ENCODE measurements around the gene RPL39. TPM values are rescaled to one million over a fixed set of nuclear protein-coding genes. Genes with fewer than 3 reads are reported as not detected.
A peak's percentile ranks its signal among the peaks of the same experiment; 100 is the strongest.
"Not testable (repeated sequence)": the region's sequence is repeated elsewhere in the genome, so short reads cannot be mapped to it uniquely, and the experiment has no call there.

Gene RPL39
- total and polyA plus RNA-seq, 2 donors (not counting 1 experiment from before 2014, with no cell fraction given) = 2,034 to 3,799 TPM

- Histone ChIP-seq H3K27me3 (ENCODE audit: control insufficient read depth, insufficient read depth, low read length) (no peaks in the 10 kb centered on the region), H3K9me3 (ENCODE audit: control insufficient read depth, insufficient read depth, low read depth, low read length) (no peaks in the 10 kb centered on the region), H3K4me2 (ENCODE audit: extremely low read depth, insufficient read depth, low read length) (no peak overlapping the region), H3K4me1 (ENCODE audit: control insufficient read depth, extremely low read depth, insufficient read depth, low read length) (no peaks in the 10 kb centered on the region), H3K79me2 (ENCODE audit: control insufficient read depth, insufficient read depth, low read length) (no peaks in the 10 kb centered on the region), H3K9ac (ENCODE audit: insufficient read depth, low read length) (no peak overlapping the region), H3K27ac (ENCODE audit: insufficient read depth, low read length) (no peak overlapping the region), H2AFZ (ENCODE audit: low read length) (no peak overlapping the region), H4K20me1 (ENCODE audit: control insufficient read depth, extremely low read depth, insufficient read depth, low read length) (no peaks in the 10 kb centered on the region), H3K4me3 (replicated peaks in 1 of 4; ENCODE audit: control extremely low read depth in 1 of 4, insufficient read depth in 1 of 4, low read depth in 3 of 4, low read length in 4 of 4) (no peak overlapping the region), H3K36me3 (ENCODE audit: control insufficient read depth, insufficient read depth, low read length) (no peaks in the 10 kb centered on the region)
- no peak for DNase-seq (ENCODE audit: low read depth in 2 of 2)
- TF ChIP-seq CTCF (conservative IDR thresholded peaks at IDR 0.05 in 1 of 2, IDR thresholded peaks at IDR 0.05 in 1 of 2; ENCODE audit: low read depth in 1 of 2, low read length in 2 of 2) (no peak), EZH2 (IDR thresholded peaks at IDR 0.05; ENCODE audit: low read length, missing control alignments) (no peak)
Measured at GRCh38 chrX:119775517-119776238, 15.8 kb downstream of the RPL39 start.

GRCh38 chrX:119769388-119769787, 22.0 kb downstream of the RPL39 start:
- not testable (repeated sequence) for H3K36me3 ChIP-seq (ENCODE audit: control insufficient read depth, insufficient read depth, low read length)

GRCh38 chrX:119768436-119768835, 23.0 kb downstream of the RPL39 start:
- not testable (repeated sequence) for H3K27ac ChIP-seq (ENCODE audit: insufficient read depth, low read length); H3K4me3 ChIP-seq (replicated peaks in 1 of 4; ENCODE audit: control extremely low read depth in 1 of 4, insufficient read depth in 1 of 4, low read depth in 3 of 4, low read length in 4 of 4)

More at GRCh38 chrX:119769388-119769787, 22.0 kb downstream of the RPL39 start:
- not testable (repeated sequence) for H3K79me2 ChIP-seq (ENCODE audit: control insufficient read depth, insufficient read depth, low read length); DNase-seq (ENCODE audit: low read depth in 2 of 2); H3K27ac ChIP-seq (ENCODE audit: insufficient read depth, low read length); H3K4me3 ChIP-seq (replicated peaks in 1 of 4; ENCODE audit: control extremely low read depth in 1 of 4, insufficient read depth in 1 of 4, low read depth in 3 of 4, low read length in 4 of 4); H3K4me2 ChIP-seq (ENCODE audit: extremely low read depth, insufficient read depth, low read length); H4K20me1 ChIP-seq (ENCODE audit: control insufficient read depth, extremely low read depth, insufficient read depth, low read length); H3K9me3 ChIP-seq (ENCODE audit: control insufficient read depth, insufficient read depth, low read depth, low read length); H3K9ac ChIP-seq (ENCODE audit: insufficient read depth, low read length); H2AFZ ChIP-seq (ENCODE audit: low read length); H3K4me1 ChIP-seq (ENCODE audit: control insufficient read depth, extremely low read depth, insufficient read depth, low read length); H3K27me3 ChIP-seq (ENCODE audit: control insufficient read depth, insufficient read depth, low read length)

GRCh38 chrX:119763836-119764387, 27.5 kb downstream of the RPL39 start:
- Histone ChIP-seq H3K27ac (ENCODE audit: insufficient read depth, low read length) (no peak overlapping the region), H4K20me1 (ENCODE audit: control insufficient read depth, extremely low read depth, insufficient read depth, low read length) (no peaks in the 10 kb centered on the region), H3K9me3 (ENCODE audit: control insufficient read depth, insufficient read depth, low read depth, low read length) (no peaks in the 10 kb centered on the region), H2AFZ (ENCODE audit: low read length) (no peak overlapping the region), H3K36me3 (ENCODE audit: control insufficient read depth, insufficient read depth, low read length) (no peaks in the 10 kb centered on the region), H3K9ac (ENCODE audit: insufficient read depth, low read length) (no peak overlapping the region), H3K4me2 (ENCODE audit: extremely low read depth, insufficient read depth, low read length) (no peak overlapping the region), H3K79me2 (ENCODE audit: control insufficient read depth, insufficient read depth, low read length) (no peaks in the 10 kb centered on the region), H3K4me1 (ENCODE audit: control insufficient read depth, extremely low read depth, insufficient read depth, low read length) (no peaks in the 10 kb centered on the region), H3K4me3 (replicated peaks in 1 of 4; ENCODE audit: control extremely low read depth in 1 of 4, insufficient read depth in 1 of 4, low read depth in 3 of 4, low read length in 4 of 4) (no peak overlapping the region), H3K27me3 (ENCODE audit: control insufficient read depth, insufficient read depth, low read length) (no peaks in the 10 kb centered on the region)
- TF ChIP-seq CTCF (conservative IDR thresholded peaks at IDR 0.05 in 1 of 2, IDR thresholded peaks at IDR 0.05 in 1 of 2; ENCODE audit: low read depth in 1 of 2, low read length in 2 of 2) = no peak
- no peak for TF ChIP-seq EZH2 (IDR thresholded peaks at IDR 0.05; ENCODE audit: low read length, missing control alignments)
- no peak for DNase-seq (ENCODE audit: low read depth in 2 of 2)

More at GRCh38 chrX:119768436-119768835, 23.0 kb downstream of the RPL39 start:
- peak in 1 of 2 donors; percentile 58 for DNase-seq (ENCODE audit: low read depth in 2 of 2)
- not testable (repeated sequence) for H4K20me1 ChIP-seq (ENCODE audit: control insufficient read depth, extremely low read depth, insufficient read depth, low read length); H3K27me3 ChIP-seq (ENCODE audit: control insufficient read depth, insufficient read depth, low read length); H2AFZ ChIP-seq (ENCODE audit: low read length); H3K4me2 ChIP-seq (ENCODE audit: extremely low read depth, insufficient read depth, low read length); H3K79me2 ChIP-seq (ENCODE audit: control insufficient read depth, insufficient read depth, low read length); H3K4me1 ChIP-seq (ENCODE audit: control insufficient read depth, extremely low read depth, insufficient read depth, low read length); H3K9me3 ChIP-seq (ENCODE audit: control insufficient read depth, insufficient read depth, low read depth, low read length); H3K9ac ChIP-seq (ENCODE audit: insufficient read depth, low read length); H3K36me3 ChIP-seq (ENCODE audit: control insufficient read depth, insufficient read depth, low read length)
